ENCODE measurements around the gene GOLGA1. TPM values are rescaled to one million over a fixed set of nuclear protein-coding genes. Genes with fewer than 3 reads are reported as not detected.
"Not testable (repeated sequence)": the region's sequence is repeated elsewhere in the genome, so short reads cannot be mapped to it uniquely, and the experiment has no call there.

The GOLGA1 gene
- total RNA-seq, 1 donor from 2014 or later = 11.0 TPM

GRCh38 chr9:124941679-124942561, 1.0 kb upstream of the GOLGA1 start:
- Histone ChIP-seq H3K27ac (ENCODE audit: low read depth, low read length) (peak overlapping the region; percentile 97), H3K9me3 (ENCODE audit: control insufficient read depth in 3 of 3, low read length in 3 of 3) (no peaks in the 10 kb centered on the region), H3K9ac (ENCODE audit: low read depth in 1 of 3, low read length in 3 of 3) (peak overlapping the region; percentile 96 to 100 (median 100)), H3K27me3 (ENCODE audit: control insufficient read depth in 3 of 3, insufficient read depth in 3 of 3, low read length in 3 of 3) (no peaks in the 10 kb centered on the region), H3K4me1 (ENCODE audit: control insufficient read depth in 3 of 3, insufficient read depth in 3 of 3, low read length in 3 of 3) (peaks cover 5 to 26% (median 11%) of the 10 kb centered on the region in 3 donors), H3K4me3 (ENCODE audit: low read length in 3 of 3) (peak overlapping the region; percentile 81 to 98 (median 97)), H3K36me3 (ENCODE audit: control insufficient read depth in 3 of 3, insufficient read depth in 3 of 3, low read length in 3 of 3) (peaks cover 2 to 12% (median 5%) of the 10 kb centered on the region in 3 donors)

GRCh38 chr9:124940521-124940893, 376 bp downstream of the GOLGA1 start:
- H3K27me3 ChIP-seq (ENCODE audit: control insufficient read depth in 3 of 3, insufficient read depth in 3 of 3, low read length in 3 of 3) = no peaks in the 10 kb centered on the region
- H3K9me3 ChIP-seq (ENCODE audit: control insufficient read depth in 3 of 3, low read length in 3 of 3) = no peaks in the 10 kb centered on the region
- H3K4me1 ChIP-seq (ENCODE audit: control insufficient read depth in 3 of 3, insufficient read depth in 3 of 3, low read length in 3 of 3) = peaks cover 5 to 26% (median 11%) of the 10 kb centered on the region in 3 donors
- peak overlapping the region; percentile 96 for H3K9ac ChIP-seq (ENCODE audit: low read depth in 1 of 3, low read length in 3 of 3)
- peak overlapping the region; percentile 97 for H3K27ac ChIP-seq (ENCODE audit: low read depth, low read length)
- H3K36me3 ChIP-seq (ENCODE audit: control insufficient read depth in 3 of 3, insufficient read depth in 3 of 3, low read length in 3 of 3) = peaks cover 5 to 19% (median 13%) of the 10 kb centered on the region in 3 donors
- H3K4me3 ChIP-seq (ENCODE audit: low read length in 3 of 3) = peak overlapping the region; percentile 81 to 97 (median 93)

- Histone ChIP-seq H3K9me3 (ENCODE audit: control insufficient read depth in 3 of 3, low read length in 3 of 3) (no peaks in the 10 kb centered on the region), H3K27ac (ENCODE audit: low read depth, low read length) (peak overlapping the region; percentile 97), H3K36me3 (ENCODE audit: control insufficient read depth in 3 of 3, insufficient read depth in 3 of 3, low read length in 3 of 3) (peaks cover 5 to 22% (median 13%) of the 10 kb centered on the region in 3 donors), H3K4me3 (ENCODE audit: low read length in 3 of 3) (peak overlapping the region; percentile 81 to 97 (median 93)), H3K4me1 (ENCODE audit: control insufficient read depth in 3 of 3, insufficient read depth in 3 of 3, low read length in 3 of 3) (peaks cover 5 to 26% (median 11%) of the 10 kb centered on the region in 3 donors), H3K27me3 (ENCODE audit: control insufficient read depth in 3 of 3, insufficient read depth in 3 of 3, low read length in 3 of 3) (no peaks in the 10 kb centered on the region), H3K9ac (ENCODE audit: low read depth in 1 of 3, low read length in 3 of 3) (peak overlapping the region; percentile 96)
Measured at GRCh38 chr9:124939944-124940343, 939 bp downstream of the GOLGA1 start.

- no peaks in the 10 kb centered on the region for H3K9me3 ChIP-seq (ENCODE audit: control insufficient read depth in 3 of 3, low read length in 3 of 3)
- no peak overlapping the region for H3K4me3 ChIP-seq (ENCODE audit: low read length in 3 of 3)
- no peak overlapping the region for H3K9ac ChIP-seq (ENCODE audit: low read depth in 1 of 3, low read length in 3 of 3)
- no peaks in the 10 kb centered on the region for H3K4me1 ChIP-seq (ENCODE audit: control insufficient read depth in 3 of 3, insufficient read depth in 3 of 3, low read length in 3 of 3)
- peaks cover 13 to 52% (median 47%) of the 10 kb centered on the region in 3 donors for H3K36me3 ChIP-seq (ENCODE audit: control insufficient read depth in 3 of 3, insufficient read depth in 3 of 3, low read length in 3 of 3)
- no peak overlapping the region for H3K27ac ChIP-seq (ENCODE audit: low read depth, low read length)
- no peaks in the 10 kb centered on the region for H3K27me3 ChIP-seq (ENCODE audit: control insufficient read depth in 3 of 3, insufficient read depth in 3 of 3, low read length in 3 of 3)
Measured at GRCh38 chr9:124934290-124934689, 6.6 kb downstream of the GOLGA1 start.

GRCh38 chr9:124932333-124932732, 8.6 kb downstream of the GOLGA1 start:
- H3K36me3 ChIP-seq (ENCODE audit: control insufficient read depth in 3 of 3, insufficient read depth in 3 of 3, low read length in 3 of 3) = peaks cover 8 to 64% (median 59%) of the 10 kb centered on the region in 3 donors
- no peak overlapping the region for H3K9ac ChIP-seq (ENCODE audit: low read depth in 1 of 3, low read length in 3 of 3)
- H3K27ac ChIP-seq (ENCODE audit: low read depth, low read length) = no peak overlapping the region
- H3K4me1 ChIP-seq (ENCODE audit: control insufficient read depth in 3 of 3, insufficient read depth in 3 of 3, low read length in 3 of 3) = no peaks in the 10 kb centered on the region
- H3K9me3 ChIP-seq (ENCODE audit: control insufficient read depth in 3 of 3, low read length in 3 of 3) = no peaks in the 10 kb centered on the region
- H3K27me3 ChIP-seq (ENCODE audit: control insufficient read depth in 3 of 3, insufficient read depth in 3 of 3, low read length in 3 of 3) = no peaks in the 10 kb centered on the region
- no peak overlapping the region for H3K4me3 ChIP-seq (ENCODE audit: low read length in 3 of 3)

- H3K9ac ChIP-seq (ENCODE audit: low read depth in 1 of 3, low read length in 3 of 3) = no peak overlapping the region
- no peaks in the 10 kb centered on the region for H3K4me1 ChIP-seq (ENCODE audit: control insufficient read depth in 3 of 3, insufficient read depth in 3 of 3, low read length in 3 of 3)
- H3K27me3 ChIP-seq (ENCODE audit: control insufficient read depth in 3 of 3, insufficient read depth in 3 of 3, low read length in 3 of 3) = no peaks in the 10 kb centered on the region
- H3K27ac ChIP-seq (ENCODE audit: low read depth, low read length) = no peak overlapping the region
- H3K4me3 ChIP-seq (ENCODE audit: low read length in 3 of 3) = no peak overlapping the region
- H3K9me3 ChIP-seq (ENCODE audit: control insufficient read depth in 3 of 3, low read length in 3 of 3) = no peaks in the 10 kb centered on the region
- peaks cover 14 to 62% (median 51%) of the 10 kb centered on the region in 3 donors for H3K36me3 ChIP-seq (ENCODE audit: control insufficient read depth in 3 of 3, insufficient read depth in 3 of 3, low read length in 3 of 3)
Measured at GRCh38 chr9:124929464-124929863, 11.4 kb downstream of the GOLGA1 start.

- Histone ChIP-seq H3K4me3 (ENCODE audit: low read length in 3 of 3) (no peak overlapping the region), H3K9ac (ENCODE audit: low read depth in 1 of 3, low read length in 3 of 3) (no peak overlapping the region), H3K9me3 (ENCODE audit: control insufficient read depth in 3 of 3, low read length in 3 of 3) (no peaks in the 10 kb centered on the region), H3K36me3 (ENCODE audit: control insufficient read depth in 3 of 3, insufficient read depth in 3 of 3, low read length in 3 of 3) (peaks cover 12 to 57% (median 46%) of the 10 kb centered on the region in 3 donors), H3K27ac (ENCODE audit: low read depth, low read length) (no peak overlapping the region), H3K27me3 (ENCODE audit: control insufficient read depth in 3 of 3, insufficient read depth in 3 of 3, low read length in 3 of 3) (no peaks in the 10 kb centered on the region), H3K4me1 (ENCODE audit: control insufficient read depth in 3 of 3, insufficient read depth in 3 of 3, low read length in 3 of 3) (no peaks in the 10 kb centered on the region)
Measured at GRCh38 chr9:124928116-124928515, 12.8 kb downstream of the GOLGA1 start.

GRCh38 chr9:124920394-124920793, 20.5 kb downstream of the GOLGA1 start:
- not testable (repeated sequence) for H3K9ac ChIP-seq (ENCODE audit: low read depth in 1 of 3, low read length in 3 of 3); H3K27me3 ChIP-seq (ENCODE audit: control insufficient read depth in 3 of 3, insufficient read depth in 3 of 3, low read length in 3 of 3); H3K4me3 ChIP-seq (ENCODE audit: low read length in 3 of 3); H3K27ac ChIP-seq (ENCODE audit: low read depth, low read length); H3K9me3 ChIP-seq (ENCODE audit: control insufficient read depth in 3 of 3, low read length in 3 of 3); H3K4me1 ChIP-seq (ENCODE audit: control insufficient read depth in 3 of 3, insufficient read depth in 3 of 3, low read length in 3 of 3)
- peaks cover 23 to 38% (median 34%) of the 10 kb centered on the region in 3 donors for H3K36me3 ChIP-seq (ENCODE audit: control insufficient read depth in 3 of 3, insufficient read depth in 3 of 3, low read length in 3 of 3)

GRCh38 chr9:124914753-124915405, 26.0 kb downstream of the GOLGA1 start:
- Histone ChIP-seq H3K27me3 (ENCODE audit: control insufficient read depth in 3 of 3, insufficient read depth in 3 of 3, low read length in 3 of 3) (no peaks in the 10 kb centered on the region), H3K9ac (ENCODE audit: low read depth in 1 of 3, low read length in 3 of 3) (peak overlapping the region in 1 of 3 donors; percentile 52), H3K27ac (ENCODE audit: low read depth, low read length) (peak overlapping the region; percentile 51), H3K36me3 (ENCODE audit: control insufficient read depth in 3 of 3, insufficient read depth in 3 of 3, low read length in 3 of 3) (peaks cover 41 to 55% (median 45%) of the 10 kb centered on the region in 3 donors), H3K4me3 (ENCODE audit: low read length in 3 of 3) (no peak overlapping the region), H3K4me1 (ENCODE audit: control insufficient read depth in 3 of 3, insufficient read depth in 3 of 3, low read length in 3 of 3) (peaks cover 0 to 9% (median 0%) of the 10 kb centered on the region in 3 donors), H3K9me3 (ENCODE audit: control insufficient read depth in 3 of 3, low read length in 3 of 3) (no peaks in the 10 kb centered on the region)

- Histone ChIP-seq H3K9ac (ENCODE audit: low read depth in 1 of 3, low read length in 3 of 3) (no peak overlapping the region), H3K4me1 (ENCODE audit: control insufficient read depth in 3 of 3, insufficient read depth in 3 of 3, low read length in 3 of 3) (peaks cover 0 to 9% (median 0%) of the 10 kb centered on the region in 3 donors), H3K9me3 (ENCODE audit: control insufficient read depth in 3 of 3, low read length in 3 of 3) (no peaks in the 10 kb centered on the region), H3K36me3 (ENCODE audit: control insufficient read depth in 3 of 3, insufficient read depth in 3 of 3, low read length in 3 of 3) (peaks cover 36 to 45% (median 37%) of the 10 kb centered on the region in 3 donors), H3K4me3 (ENCODE audit: low read length in 3 of 3) (no peak overlapping the region), H3K27ac (ENCODE audit: low read depth, low read length) (no peak overlapping the region), H3K27me3 (ENCODE audit: control insufficient read depth in 3 of 3, insufficient read depth in 3 of 3, low read length in 3 of 3) (no peaks in the 10 kb centered on the region)
Measured at GRCh38 chr9:124913378-124913777, 27.5 kb downstream of the GOLGA1 start.

All from skeletal muscle tissue (tissue), 4 donors.